SK-N-SH (cell line): ENCODE measurements around the gene KIAA2012. TPM values are rescaled to one million over a fixed set of nuclear protein-coding genes. Genes with fewer than 3 reads are reported as not detected.

ENCODE experiments used
- CTCF ChIA-PET: fragments of 300-600, 350-600 bp; formaldehyde crosslinking; extraction: SDS; loops from one replicate; lab custom pipeline; 2021; lab: Yijun Ruan, JAX
- POLR2A ChIA-PET: fragments of 350-600 bp; sonication (Branson Sonifier 250); formaldehyde crosslinking; extraction: SDS; loops from one replicate; lab custom pipeline; 2020; ENCODE audit warnings: antibody characterized with exemption, inconsistent platforms; lab: Yijun Ruan, JAX
- DNase-seq: peaks from one replicate; pipeline ENCODE4 v3.0.0; 2012
- H2AFZ ChIP-seq: fragments of 200-600 bp; sonication (generic); 2 replicates; pipeline ENCODE4 v1.8.1; 2016; ENCODE audit warnings: antibody characterized with exemption, mild to moderate bottlenecking, low read depth
- H3F3A ChIP-seq: fragments of 200-600 bp; sonication (generic); replicated peaks from 2 replicates; pipeline ENCODE3; 2016; ENCODE audit warnings: antibody characterized with exemption, mild to moderate bottlenecking; ENCODE audit not compliant: insufficient read depth
- H3K27ac ChIP-seq, 2 experiments: fragments of 200-500 bp in 1 of 2; fragments of 200-600 bp in 1 of 2; sonication (Bioruptor generic) in 1 of 2; sonication (generic), shearing (Covaris generic) in 1 of 2; 2 replicates each; pipeline versions ENCODE4 v1.5.1 to v1.6.1; 2014 to 2016; ENCODE audit warnings: low read depth in 2 of 2, inconsistent platforms in 1 of 2, low read length in 1 of 2, mild to moderate bottlenecking in 1 of 2, mixed read lengths in 1 of 2
- H3K27me3 ChIP-seq: fragments of 200-600 bp; sonication (generic), shearing (Covaris generic); 2 replicates; pipeline ENCODE4 v1.6.1; 2016; ENCODE audit warnings: mixed run types; ENCODE audit not compliant: insufficient read depth
- H3K36me3 ChIP-seq, 2 experiments: fragments of 200-500 bp in 1 of 2; fragments of 200-600 bp in 1 of 2; sonication (Bioruptor generic) in 1 of 2; sonication (generic) in 1 of 2; replicated peaks in 1 of 2; 2 replicates each; pipeline versions ENCODE3 to v1.5.1; 2014 to 2016; ENCODE audit warnings: low read length in 1 of 2, mild to moderate bottlenecking in 1 of 2; ENCODE audit not compliant: insufficient read depth in 2 of 2, control insufficient read depth in 1 of 2
- H3K4me1 ChIP-seq, 2 experiments: fragments of 200-500 bp in 1 of 2; fragments of 200-600 bp in 1 of 2; sonication (Bioruptor generic) in 1 of 2; sonication (generic), shearing (Covaris generic) in 1 of 2; 2 replicates each; pipeline versions ENCODE4 v1.5.1 to v1.6.1; 2014 to 2016; ENCODE audit warnings: low read depth in 1 of 2, low read length in 1 of 2, mixed run types in 1 of 2; ENCODE audit not compliant: insufficient read depth in 2 of 2, control insufficient read depth in 1 of 2
- H3K4me2 ChIP-seq: fragments of 200-600 bp; sonication (generic), shearing (Covaris generic); 2 replicates; pipeline ENCODE4 v1.6.1; 2017; ENCODE audit warnings: mixed run types
- H3K4me3 ChIP-seq, 2 experiments: fragments of 200-500 bp in 1 of 2; fragments of 200-600 bp in 1 of 2; sonication (Bioruptor generic) in 1 of 2; sonication (generic), shearing (Covaris generic) in 1 of 2; 2 replicates each; pipeline versions ENCODE4 v1.5.1 to v1.8.1; 2014 to 2016; ENCODE audit warnings: low read depth in 2 of 2, inconsistent platforms in 1 of 2, low read length in 1 of 2, mild to moderate bottlenecking in 1 of 2, mixed read lengths in 1 of 2, moderate library complexity in 1 of 2
- H3K79me2 ChIP-seq: fragments of 200-600 bp; sonication (generic); 2 replicates; pipeline ENCODE4 v1.8.1; 2017; ENCODE audit warnings: mild to moderate bottlenecking; ENCODE audit not compliant: insufficient read depth
- H3K9ac ChIP-seq: fragments of 200-600 bp; sonication (generic); 2 replicates; pipeline ENCODE4 v1.6.1; 2017; ENCODE audit warnings: mixed run types
- H3K9me2 ChIP-seq: fragments of 200-600 bp; sonication (generic); 2 replicates; pipeline ENCODE4 v1.6.1; 2017; ENCODE audit warnings: mixed run types
- H3K9me3 ChIP-seq: fragments of 200-600 bp; sonication (generic); 2 replicates; pipeline ENCODE4 v1.6.1; 2017; ENCODE audit warnings: mixed run types, mild to moderate bottlenecking, moderate library complexity
- H4K20me1 ChIP-seq: fragments of 200-600 bp; sonication (generic); 2 replicates; pipeline ENCODE4 v1.6.1; 2017; ENCODE audit warnings: mild to moderate bottlenecking, mixed run types; ENCODE audit not compliant: insufficient read depth
- ELF1 ChIP-seq: IDR thresholded peaks from 2 replicates; pipeline ENCODE4 v1.4.0; 2012
- FOXJ3 ChIP-seq: sonication (generic); formaldehyde crosslinking; IDR thresholded peaks from 2 replicates; pipeline ENCODE4 v1.5.1; 2020; ENCODE audit warnings: mild to moderate bottlenecking, missing genetic modification reagents
- GABPA ChIP-seq: IDR thresholded peaks from 2 replicates; pipeline ENCODE4 v1.4.0; 2012; ENCODE audit warnings: low read depth, mild to moderate bottlenecking
- GATA2 ChIP-seq: sonication (generic); formaldehyde crosslinking; IDR thresholded peaks from 2 replicates; pipeline ENCODE4 v1.5.0; 2020; ENCODE audit warnings: mild to moderate bottlenecking, missing genetic modification reagents
- JUND ChIP-seq: IDR thresholded peaks from 2 replicates; pipeline ENCODE4 v1.4.0; 2012
- MAX ChIP-seq: IDR thresholded peaks from 2 replicates; pipeline ENCODE4 v1.4.0; 2012; ENCODE audit warnings: low read depth
- NFIC ChIP-seq: IDR thresholded peaks from 2 replicates; pipeline ENCODE4 v1.4.0; 2012; ENCODE audit warnings: borderline replicate concordance
- NRF1 ChIP-seq: IDR thresholded peaks from 2 replicates; pipeline ENCODE4 v1.6.1; 2012; ENCODE audit warnings: low read depth, mild to moderate bottlenecking, low read length
- RAD21 ChIP-seq: IDR thresholded peaks from 2 replicates; pipeline ENCODE4 v1.6.1; 2012; ENCODE audit warnings: mild to moderate bottlenecking, low read length
- RFX5 ChIP-seq: IDR thresholded peaks from 2 replicates; pipeline ENCODE4 v1.6.1; 2012; ENCODE audit warnings: mild to moderate bottlenecking, improper control_type of control experiment, low read length
- RXRA ChIP-seq: IDR thresholded peaks from 2 replicates; pipeline ENCODE4 v1.4.0; 2012; ENCODE audit warnings: low read depth, mild to moderate bottlenecking, borderline replicate concordance
- SMC3 ChIP-seq: IDR thresholded peaks from 2 replicates; pipeline ENCODE4 v1.6.1; 2012; ENCODE audit warnings: low read depth, low read length, improper control_type of control experiment
- TCF12 ChIP-seq: IDR thresholded peaks from 2 replicates; pipeline ENCODE4 v1.4.0; 2012
- TEAD4 ChIP-seq: IDR thresholded peaks from 2 replicates; pipeline ENCODE4 v1.4.0; 2012; ENCODE audit warnings: mild to moderate bottlenecking, borderline replicate concordance; ENCODE audit not compliant: insufficient read depth
- USF1 ChIP-seq: IDR thresholded peaks from 2 replicates; pipeline ENCODE4 v1.4.0; 2012; ENCODE audit warnings: low read depth, borderline replicate concordance
- WGBS: methylation state at CpG from one replicate; pipeline ENCODE4 v1.1.6; 2017; ENCODE audit warnings: low lambda C conversion rate; 5-methylcytosine and 5-hydroxymethylcytosine counted together
- polyA plus RNA-seq, 3 experiments: library from polyadenylated mRNA; depleted of rRNA; stranded (reverse); fragments of >200 nt; gene quantifications; 2 replicates each; pipeline ENCODE4 v1.2.3, GENCODE V29; 2012

Gene KIAA2012
- polyA plus RNA-seq, 1 of the 3 experiments (the other 2 are of a cell fraction) = 0.07 TPM

GRCh38 chr2:202040079-202040844 is 32.8 kb upstream of the KIAA2012 start (continued):
- TF ChIP-seq NFIC = no peak

DNA sequence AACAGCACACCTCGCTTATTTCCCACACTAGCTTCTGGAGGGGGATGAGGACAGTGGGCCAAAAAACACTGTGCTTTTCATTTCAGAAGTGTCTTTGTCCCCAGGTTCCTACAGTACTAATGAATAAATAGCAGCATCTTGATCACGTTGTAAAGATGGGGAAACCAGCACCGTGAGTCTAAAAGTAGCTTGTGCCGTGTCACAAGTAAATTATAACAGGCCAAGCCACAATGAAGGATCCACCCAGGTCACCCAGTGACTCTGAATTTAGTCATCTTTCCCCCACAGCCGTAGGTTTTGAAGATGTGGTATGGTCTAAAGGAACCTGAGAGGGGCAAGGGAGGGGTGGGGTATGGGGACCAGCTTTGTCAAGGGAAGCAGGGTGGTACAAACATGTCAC is 30.6 kb upstream of the KIAA2012 start:
- Histone ChIP-seq H3K4me3 (no peak overlapping the region), H3K9me3 (no peaks in the 10 kb centered on the region), H3K79me2 (peaks cover 24% of the 10 kb centered on the region), H3K36me3 (peaks cover 11 to 16% of the 10 kb centered on the region in 2 experiments), H3K4me2 (no peak overlapping the region), H3K9me2 (no peaks in the 10 kb centered on the region), H2AFZ (no peak overlapping the region), H3K27ac (no peak overlapping the region), H3K4me1 (peaks cover 12 to 29% of the 10 kb centered on the region in 2 experiments), H3K9ac (no peak overlapping the region), H3K27me3 (no peaks in the 10 kb centered on the region), H3F3A (peaks cover 4% of the 10 kb centered on the region), H4K20me1 (peaks cover 5% of the 10 kb centered on the region)
- DNase-seq = no peak
- TF ChIP-seq RFX5 (no peak), TCF12 (no peak), RXRA (no peak), GABPA (no peak), SMC3 (no peak), GATA2 (CRISPR knock-in tag) (no peak), NRF1 (no peak), ELF1 (no peak), RAD21 (no peak)
- ChIA-PET POLR2A (no interaction called here), CTCF (interaction anchor here (0.6 to 2.1 kb wide), 4 partner anchors 56 to 182 kb away, joined by 3 to 7 read pairs (median 5); no protein-coding TSS in a partner anchor)
- 89% methylated on average over 5 of the region's 5 CpGs for WGBS

DNA sequence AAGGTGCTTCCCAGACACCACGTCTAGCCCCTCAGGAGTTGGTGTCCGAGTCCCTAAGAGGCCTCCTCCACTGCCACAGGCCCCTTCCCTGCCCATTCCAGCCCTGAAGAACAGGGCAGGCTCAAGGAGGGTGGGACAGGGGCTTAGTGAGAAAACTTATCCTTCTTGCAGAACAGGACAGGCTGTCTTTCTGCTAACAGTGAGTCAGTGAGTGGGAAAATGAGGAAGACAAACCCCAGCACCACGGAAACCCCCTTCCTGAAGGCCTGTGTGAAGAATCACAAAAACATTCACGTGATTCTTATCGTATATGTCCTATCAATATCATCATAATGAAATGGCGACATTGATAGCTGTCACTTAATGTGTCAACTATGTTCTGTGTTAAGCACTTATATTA is 29.6 kb upstream of the KIAA2012 start:
- peaks cover 1 to 9% of the 10 kb centered on the region in 2 experiments for H3K36me3 ChIP-seq
- H3K9ac ChIP-seq = no peak overlapping the region
- no peak overlapping the region for H2AFZ ChIP-seq
- no peaks in the 10 kb centered on the region; the same call in 1 of the 2 replicates for H4K20me1 ChIP-seq
- POLR2A ChIA-PET = no interaction called here
- TF ChIP-seq TEAD4 = no peak
- no peak for TF ChIP-seq FOXJ3 (CRISPR knock-in tag)
- no peak for TF ChIP-seq TCF12
- TF ChIP-seq JUND = no peak
- TF ChIP-seq GATA2 (CRISPR knock-in tag) = no peak
- TF ChIP-seq MAX = no peak
- no peak for TF ChIP-seq USF1
- H3K79me2 ChIP-seq = peaks cover 14% of the 10 kb centered on the region
- 81% methylated on average over 6 of the region's 6 CpGs for WGBS
- no peak overlapping the region for H3K27ac ChIP-seq
- CTCF ChIA-PET = interaction anchor here (1.1 to 2.1 kb wide), 3 partner anchors 13 to 183 kb away, joined by 4 to 7 read pairs (median 6); no protein-coding TSS in a partner anchor
- H3K4me2 ChIP-seq = no peak overlapping the region
- no peaks in the 10 kb centered on the region for H3K27me3 ChIP-seq
- H3K9me2 ChIP-seq = no peaks in the 10 kb centered on the region
- no peak for DNase-seq
- no peak overlapping the region for H3K4me3 ChIP-seq
- H3K9me3 ChIP-seq = no peaks in the 10 kb centered on the region
- peaks cover 12 to 21% of the 10 kb centered on the region in 2 experiments for H3K4me1 ChIP-seq
- peaks cover 3% of the 10 kb centered on the region for H3F3A ChIP-seq
